Right lobe of liver (tissue), 6 donors: ENCODE results near the gene FMNL2. TPM values are rescaled to one million over a fixed set of nuclear protein-coding genes. Genes with fewer than 3 reads are reported as not detected.

Experiments
- ATAC-seq, 4 donors: fragments of 200-7000 bp; cut with Tn5 transposase; one replicate each; pipeline ENCODE4 v1.9.1; 2020; ENCODE audit warnings: mild to moderate bottlenecking in 4 of 4, moderate library complexity in 4 of 4
- DNase-seq, 3 donors: peaks; one replicate each; pipeline ENCODE4 v3.0.0-alpha.2; 2020
- H3K27ac ChIP-seq, 3 donors: fragments of 200-600 bp; one replicate each; pipeline ENCODE4 v1.8.0; 2022
- H3K27me3 ChIP-seq, 2 donors: fragments of 200-600 bp; one replicate each; pipeline ENCODE4 v1.8.0; 2022
- H3K36me3 ChIP-seq, 4 donors: fragments of 200-600 bp; sonication (generic) in 1 of 4; one replicate each; pipeline versions ENCODE4 v1.5.1 to v1.8.0; 2017 to 2022; ENCODE audit warnings: control low read depth in 1 of 4
- H3K4me1 ChIP-seq, 4 donors: fragments of 200-600 bp; sonication (generic) in 1 of 4; one replicate each; pipeline versions ENCODE4 v1.5.1 to v1.8.0; 2017 to 2022; ENCODE audit warnings: control low read depth in 1 of 4
- H3K4me3 ChIP-seq, 3 donors: fragments of 200-600 bp; one replicate each; pipeline ENCODE4 v1.8.0; 2022
- H3K9me3 ChIP-seq, 4 donors: fragments of 200-600 bp; sonication (generic) in 1 of 4; one replicate each; pipeline versions ENCODE4 v1.5.1 to v1.8.0; 2017 to 2022; ENCODE audit warnings: control low read depth in 1 of 4
- POLR2A ChIP-seq: fragments of 450-650 bp; IDR thresholded peaks from one replicate; pipeline ENCODE4 v1.6.1; 2017; ENCODE audit warnings: antibody characterized with exemption, mild to moderate bottlenecking
- WGBS: methylation state at CpG from one replicate; pipeline ENCODE4 v1.1.6; 2018; ENCODE audit warnings: low coverage, low lambda C conversion rate; ENCODE audit not compliant: insufficient coverage; ENCODE audit errors: missing lambda C conversion rate; 5-methylcytosine and 5-hydroxymethylcytosine counted together
- intact Hi-C, 2 donors: fragments of 100-400 bp; cut with DNase I; formaldehyde crosslinking; loops; one replicate each; pipeline versions ENCODE4 v1.11.2 to v1.14.1; 2022
- total RNA-seq, 6 experiments: library from RNA; depleted of rRNA in 2 of 6; stranded (reverse); fragments of >200 nt in 2 of 6; fragmentation: NEBNext Ultra II Directional in 3 of 6; extraction: Animal tissue kit (Norgen Biotek cat#: 25700) in 3 of 6; gene quantifications; one replicate each; pipeline versions ENCODE4 v1.1.0 to v1.2.4, GENCODE V29; 2016 to 2023
- TF ChIP-seq, protein P1 (sequence below), 4 donors: fragments of 200-600 bp in 3 of 4; fragments of 450-650 bp in 1 of 4; IDR thresholded peaks; one replicate each; pipeline versions ENCODE4 v1.5.1 to v1.8.0; 2016 to 2022; ENCODE audit warnings: antibody characterized with exemption in 4 of 4, mild to moderate bottlenecking in 2 of 4
- donor health status: DM: no; HTN: yes; CAD: no.
- donor health status: DM: no; HTN: no; CAD: no.
- donor health status: DM: no; HTN: no; CAD: no.
- donor health status: DM: no; HTN: yes; CAD: no.
- donor health status: DM: no; HTN: yes; CAD: no.

FMNL2 gene
- total RNA-seq, 6 experiments from 2014 or later = 3.5 to 12.1 (median 7.1) TPM

DNA sequence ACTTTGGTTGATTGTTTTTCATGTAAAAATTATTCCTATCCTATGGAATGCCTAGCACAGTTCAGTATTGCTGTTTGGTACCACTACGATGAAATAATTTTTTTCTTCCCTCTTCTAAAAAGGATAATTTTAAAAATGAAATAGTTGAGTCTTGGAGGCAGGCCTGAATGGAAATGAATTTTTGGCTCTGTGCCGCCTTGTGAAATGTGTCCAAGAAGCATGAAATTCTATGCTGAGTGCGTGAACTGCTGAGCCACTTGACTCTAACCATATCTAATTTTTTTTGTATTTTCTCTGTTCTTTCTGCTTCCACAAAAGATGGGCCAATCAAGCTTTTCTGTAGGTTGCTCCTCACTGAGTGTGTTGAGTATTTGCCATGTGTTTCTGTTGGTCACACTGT, 287.2 kb downstream of the FMNL2 start:
- Histone ChIP-seq H3K4me1 (no peaks in the 10 kb centered on the region), H3K36me3 (peaks cover 0 to 2% (median 0%) of the 10 kb centered on the region in 4 donors), H3K27ac (no peak overlapping the region), H3K4me3 (no peak overlapping the region), H3K9me3 (no peaks in the 10 kb centered on the region), H3K27me3 (no peaks in the 10 kb centered on the region)
- intact Hi-C loops = no loop called here
- ATAC-seq (no peak), DNase-seq (no peak)
- TF ChIP-seq, protein P1, sequence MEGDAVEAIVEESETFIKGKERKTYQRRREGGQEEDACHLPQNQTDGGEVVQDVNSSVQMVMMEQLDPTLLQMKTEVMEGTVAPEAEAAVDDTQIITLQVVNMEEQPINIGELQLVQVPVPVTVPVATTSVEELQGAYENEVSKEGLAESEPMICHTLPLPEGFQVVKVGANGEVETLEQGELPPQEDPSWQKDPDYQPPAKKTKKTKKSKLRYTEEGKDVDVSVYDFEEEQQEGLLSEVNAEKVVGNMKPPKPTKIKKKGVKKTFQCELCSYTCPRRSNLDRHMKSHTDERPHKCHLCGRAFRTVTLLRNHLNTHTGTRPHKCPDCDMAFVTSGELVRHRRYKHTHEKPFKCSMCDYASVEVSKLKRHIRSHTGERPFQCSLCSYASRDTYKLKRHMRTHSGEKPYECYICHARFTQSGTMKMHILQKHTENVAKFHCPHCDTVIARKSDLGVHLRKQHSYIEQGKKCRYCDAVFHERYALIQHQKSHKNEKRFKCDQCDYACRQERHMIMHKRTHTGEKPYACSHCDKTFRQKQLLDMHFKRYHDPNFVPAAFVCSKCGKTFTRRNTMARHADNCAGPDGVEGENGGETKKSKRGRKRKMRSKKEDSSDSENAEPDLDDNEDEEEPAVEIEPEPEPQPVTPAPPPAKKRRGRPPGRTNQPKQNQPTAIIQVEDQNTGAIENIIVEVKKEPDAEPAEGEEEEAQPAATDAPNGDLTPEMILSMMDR (IDR thresholded peaks at IDR 0.05) = no peak
- no peak for TF ChIP-seq POLR2A
- 63% methylated on average over 2 of the region's 3 CpGs for WGBS

DNA sequence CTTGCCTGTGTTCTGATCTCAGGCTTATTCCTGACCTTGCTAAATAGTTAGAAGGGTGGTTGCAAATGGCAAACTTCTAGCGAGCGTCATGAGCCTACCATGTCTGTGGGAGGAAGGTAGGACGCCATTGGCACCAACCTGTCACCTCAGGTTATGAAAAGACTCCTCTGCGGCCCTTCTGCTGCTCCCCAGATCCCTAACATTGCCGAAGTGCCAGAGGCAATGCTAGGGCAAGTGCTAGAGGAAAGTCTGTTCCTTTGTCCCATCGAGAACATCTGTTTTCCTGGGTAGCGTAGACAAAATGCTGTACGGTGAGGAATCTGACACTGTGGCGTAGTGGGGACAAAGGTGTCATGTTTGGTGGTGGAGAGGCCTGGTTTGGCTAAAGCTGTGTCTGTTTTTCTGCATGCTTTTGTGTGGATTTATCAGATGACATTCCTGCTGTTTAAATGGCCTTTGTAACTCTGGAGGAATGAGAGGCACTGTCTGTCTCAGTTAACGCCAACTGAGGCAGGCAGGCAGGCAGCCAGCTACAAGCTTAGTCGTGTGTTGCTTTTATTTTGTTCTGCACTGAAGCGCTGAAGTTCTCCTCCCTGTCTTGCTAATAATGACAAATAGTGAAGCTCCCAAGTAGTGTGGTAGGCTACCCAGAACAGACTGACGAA, 288.2 kb downstream of the FMNL2 start:
- H3K27ac ChIP-seq = no peak overlapping the region
- H3K4me3 ChIP-seq = no peak overlapping the region
- H3K9me3 ChIP-seq = no peaks in the 10 kb centered on the region
- intact Hi-C loops = no loop called here
- DNase-seq (no peak), ATAC-seq (no peak)
- H3K4me1 ChIP-seq = no peaks in the 10 kb centered on the region
- WGBS = 76% methylated on average over 12 of the region's 13 CpGs
- H3K27me3 ChIP-seq = no peaks in the 10 kb centered on the region
- H3K36me3 ChIP-seq = peaks cover 0 to 2% (median 0%) of the 10 kb centered on the region in 4 donors
- no peak for TF ChIP-seq POLR2A
- TF ChIP-seq, protein P1 (IDR thresholded peaks at IDR 0.05) = no peak

DNA sequence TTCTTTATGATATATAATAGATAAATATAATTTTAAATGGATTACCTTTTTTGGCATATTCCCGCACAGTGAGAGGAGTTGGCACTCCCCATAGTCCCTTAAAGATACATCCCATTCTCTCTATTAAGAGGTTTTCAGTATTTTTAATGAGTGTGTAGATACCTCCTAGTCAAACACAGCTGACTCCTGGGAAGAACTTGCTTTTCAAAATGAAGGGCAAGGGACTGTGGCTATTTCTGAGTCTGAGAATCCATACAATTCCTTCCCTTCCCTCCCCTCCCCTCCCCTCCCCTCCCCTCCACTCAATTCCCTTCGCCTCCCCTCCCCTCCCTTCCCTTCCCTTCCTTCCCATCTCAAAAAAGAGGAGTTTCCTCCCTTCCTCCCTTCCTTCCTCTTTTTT, 288.8 kb downstream of the FMNL2 start:
- intact Hi-C loops = no loop called here
- DNase-seq = no peak
- Histone ChIP-seq H3K4me1 (no peaks in the 10 kb centered on the region), H3K27me3 (no peaks in the 10 kb centered on the region), H3K27ac (no peak overlapping the region), H3K36me3 (peaks cover 0 to 2% (median 0%) of the 10 kb centered on the region in 4 donors), H3K9me3 (no peaks in the 10 kb centered on the region), H3K4me3 (no peak overlapping the region)
- 92% methylated on average over 1 of the region's 2 CpGs for WGBS
- no peak for TF ChIP-seq POLR2A
- ATAC-seq = no peak

DNA sequence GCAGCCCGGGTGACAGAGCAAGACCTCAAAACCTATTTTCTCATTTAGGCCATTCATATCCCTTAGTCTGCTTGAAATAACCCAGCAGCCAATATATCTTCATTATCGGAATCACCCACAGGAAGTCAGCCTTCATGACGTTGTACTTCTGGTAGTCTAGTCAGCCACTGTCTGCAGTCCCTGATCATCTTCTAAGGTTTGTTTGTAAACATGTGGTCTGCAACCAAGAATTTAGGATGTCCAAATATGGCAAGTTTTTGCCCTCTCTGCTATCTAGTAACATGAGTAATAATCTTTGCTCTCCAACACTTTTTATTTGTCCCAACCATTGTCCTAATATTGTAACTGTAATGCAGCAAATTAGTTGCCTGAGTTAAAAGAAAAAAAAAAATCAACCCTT, 289.8 kb downstream of the FMNL2 start:
- Histone ChIP-seq H3K27me3 (no peaks in the 10 kb centered on the region), H3K4me3 (no peak overlapping the region), H3K4me1 (no peaks in the 10 kb centered on the region), H3K36me3 (peaks cover 0 to 5% (median 0%) of the 10 kb centered on the region in 4 donors), H3K27ac (no peak overlapping the region), H3K9me3 (no peaks in the 10 kb centered on the region)
- TF ChIP-seq POLR2A = no peak
- TF ChIP-seq, protein P1 (IDR thresholded peaks at IDR 0.05) = no peak
- DNase-seq (no peak), ATAC-seq (no peak)
- intact Hi-C loops = no loop called here
- 51% methylated on average over 3 of the region's 3 CpGs for WGBS

DNA sequence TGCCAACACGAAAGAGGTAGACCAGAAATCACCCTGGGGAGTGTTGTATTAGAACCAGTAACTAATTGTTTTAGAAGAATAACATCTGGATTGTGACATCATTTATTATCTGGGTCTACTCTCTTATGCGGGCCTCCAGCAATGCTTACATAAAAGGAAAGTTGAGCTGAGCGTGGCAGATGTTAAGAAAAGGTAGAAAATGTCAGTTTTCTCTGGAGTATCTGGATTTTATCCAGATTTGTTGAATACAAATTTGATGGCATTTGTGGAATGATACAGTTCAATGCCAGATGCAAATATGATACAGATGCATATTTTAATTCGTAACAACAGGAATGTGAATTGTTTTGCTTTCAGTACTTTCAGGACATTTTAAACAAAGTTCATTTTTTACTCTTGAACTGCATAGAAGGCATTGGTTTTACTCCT, 292.0 kb downstream of the FMNL2 start:
- 33% methylated on average over 4 of the region's 4 CpGs for WGBS
- no peak overlapping the region for H3K27ac ChIP-seq

More for the DNA sequence above, 292.0 kb downstream of the FMNL2 start:
- no peaks in the 10 kb centered on the region for H3K4me1 ChIP-seq
- peaks cover 0 to 5% (median 0%) of the 10 kb centered on the region in 4 donors for H3K36me3 ChIP-seq
- no peaks in the 10 kb centered on the region for H3K9me3 ChIP-seq
- intact Hi-C loops = no loop called here
- DNase-seq (no peak), ATAC-seq (no peak)
- no peaks in the 10 kb centered on the region for H3K27me3 ChIP-seq
- H3K4me3 ChIP-seq = no peak overlapping the region
- TF ChIP-seq POLR2A = no peak
- TF ChIP-seq, protein P1 (IDR thresholded peaks at IDR 0.05) = no peak
